OCI-LY3 (cell line): ENCODE measurements around the gene LIFR.

Experiments used
- CTCF ChIP-seq: fragments of 200-600, 300-600 bp; sonication (generic); IDR thresholded peaks from 2 replicates; pipeline ENCODE4 v1.5.1; 2014; ENCODE audit warnings: antibody characterized with exemption, low read length, low read depth
- EZH2phosphoT487 ChIP-seq: fragments of 200-600 bp; shearing (Covaris generic); IDR thresholded peaks from 2 replicates; pipeline ENCODE4 v1.6.1; 2018; ENCODE audit warnings: antibody characterized with exemption, mixed run types, low read depth

- TF ChIP-seq CTCF (no peak), EZH2phosphoT487 (no peak)
These were observed 107.7 kb downstream of the LIFR start for GRCh38 chr5:38448568-38449350.
